HepG2 (cell line): ENCODE measurements around the gene ARMC2. TPM values are rescaled to one million over a fixed set of nuclear protein-coding genes. Genes with fewer than 3 reads are reported as not detected.
A peak's percentile ranks its signal among the peaks of the same experiment; 100 is the strongest.

Experiments used
- ATF7-NPFF ChIP-seq: sonication (generic); formaldehyde crosslinking; IDR thresholded peaks from 2 replicates; pipeline ENCODE4 v1.8.1; 2023; ENCODE audit warnings: mild to moderate bottlenecking, low read depth, missing genetic modification reagents, moderate library complexity
- HMGA1 ChIP-seq: sonication (generic); formaldehyde crosslinking; conservative IDR thresholded peaks from 2 replicates; pipeline ENCODE4 v1.4.0; 2020; ENCODE audit warnings: missing genetic modification reagents
- HOXA7 ChIP-seq: sonication (generic); formaldehyde crosslinking; IDR thresholded peaks from 2 replicates; pipeline ENCODE4 v1.8.1; 2022; ENCODE audit warnings: mild to moderate bottlenecking, missing genetic modification reagents, moderate library complexity
- LRRFIP1 ChIP-seq: sonication (generic); formaldehyde crosslinking; conservative IDR thresholded peaks from 2 replicates; pipeline ENCODE4 v1.4.0; 2020; ENCODE audit warnings: missing genetic modification reagents
- MAFK ChIP-seq, 2 experiments: IDR thresholded peaks in 1 of 2; conservative IDR thresholded peaks in 1 of 2; 2 replicates each; pipeline ENCODE4 v1.6.1; 2011; ENCODE audit warnings: improper control_type of control experiment in 2 of 2, low read length in 2 of 2
- RFX3 ChIP-seq: IDR thresholded peaks from 2 replicates; pipeline ENCODE4 v1.6.1; 2016; ENCODE audit warnings: missing biosample characterization, missing genetic modification reagents
- SIN3A ChIP-seq: IDR thresholded peaks from 2 replicates; pipeline ENCODE4 v1.6.1; 2011; ENCODE audit warnings: low read depth, mild to moderate bottlenecking, control low read depth, low read length, borderline replicate concordance
- SNAI1 ChIP-seq: sonication (generic); formaldehyde crosslinking; IDR thresholded peaks from 2 replicates; pipeline ENCODE4 v1.5.0; 2020; ENCODE audit warnings: mild to moderate bottlenecking, missing genetic modification reagents, borderline replicate concordance
- SRF ChIP-seq: IDR thresholded peaks from 2 replicates; pipeline ENCODE4 v1.6.1; 2011; ENCODE audit warnings: mild to moderate bottlenecking, low read depth, low read length, moderate library complexity
- SUZ12 ChIP-seq: fragments of 150-350 bp; IDR thresholded peaks from 2 replicates; pipeline ENCODE4 v1.6.1; 2014; ENCODE audit warnings: low read depth, low read length
- UBTF ChIP-seq: sonication (generic); formaldehyde crosslinking; IDR thresholded peaks from 2 replicates; pipeline ENCODE4 v1.4.0; 2020; ENCODE audit warnings: mild to moderate bottlenecking, missing genetic modification reagents
- ZBTB4 ChIP-seq: sonication (generic); formaldehyde crosslinking; IDR thresholded peaks from 2 replicates; pipeline ENCODE4 v1.4.0; 2020; ENCODE audit warnings: missing genetic modification reagents, mild to moderate bottlenecking, borderline replicate concordance
- ZBTB7A ChIP-seq: sonication (generic); formaldehyde crosslinking; IDR thresholded peaks from 2 replicates; pipeline ENCODE4 v1.8.0; 2022; ENCODE audit warnings: mild to moderate bottlenecking, missing genetic modification reagents
- ZFP36L1 ChIP-seq: sonication (generic); formaldehyde crosslinking; IDR thresholded peaks from 2 replicates; pipeline ENCODE4 v1.8.0; 2022; ENCODE audit warnings: mild to moderate bottlenecking, missing genetic modification reagents, moderate library complexity
- ZKSCAN8 ChIP-seq: IDR thresholded peaks from 2 replicates; pipeline ENCODE4 v1.6.1; 2016; ENCODE audit warnings: borderline replicate concordance, missing genetic modification reagents, missing compliant biosample characterization
- ZNF333 ChIP-seq: sonication (generic); formaldehyde crosslinking; IDR thresholded peaks from 2 replicates; pipeline ENCODE4 v1.4.0; 2020; ENCODE audit warnings: mild to moderate bottlenecking, missing genetic modification reagents, borderline replicate concordance
- ZNF614 ChIP-seq: IDR thresholded peaks from 2 replicates; pipeline ENCODE4 v1.6.1; 2018; ENCODE audit warnings: missing biosample characterization, missing genetic modification reagents, inconsistent platforms, borderline replicate concordance
- ZNF841 ChIP-seq: sonication (generic); formaldehyde crosslinking; IDR thresholded peaks from 2 replicates; pipeline ENCODE4 v1.8.1; 2023; ENCODE audit warnings: missing genetic modification reagents, borderline replicate concordance
- polyA plus RNA-seq, 8 experiments: library from polyadenylated mRNA; depleted of rRNA in 3 of 8; stranded (reverse) in 7 of 8; unstranded in 1 of 8; fragments of >200 nt; fragmentation: Illumina TruSeq in 4 of 8; extraction: Trizol in 4 of 8; gene quantifications; 2 replicates each; pipeline versions ENCODE4 v1.2.1 to v1.2.3, GENCODE V29; 2011 to 2016; ENCODE audit warnings: low read depth in 4 of 8, missing spikeins in 1 of 8, mixed read lengths in 1 of 8; ENCODE audit not compliant: insufficient read depth in 1 of 8
- total RNA-seq, 5 experiments: library from RNA; depleted of rRNA; stranded (reverse); fragments of >200 nt; fragmentation: Illumina TruSeq; extraction: Trizol; gene quantifications; 2 replicates each; pipeline ENCODE4 v1.2.3, GENCODE V29; 2016; ENCODE audit warnings: low read depth in 1 of 5

Gene ARMC2
- total and polyA plus RNA-seq, 2 of the 13 experiments (the other 11 are each of a cell fraction or from before 2014, with no cell fraction given) = 1.4 to 3.2 TPM

GRCh38 chr6:108848116-108848868 lies at the start of gene ARMC2 (continued):
- no peak for TF ChIP-seq LRRFIP1 (CRISPR knock-in tag)
- 0 out of 2 replicates have a peak, but pooled peaks have one; percentile 26 for TF ChIP-seq ZKSCAN8
- no peak for TF ChIP-seq HMGA1 (CRISPR knock-in tag)
- no peak for TF ChIP-seq ZBTB7A (CRISPR knock-in tag)
- TF ChIP-seq ZFP36L1 (CRISPR knock-in tag) = 0 out of 2 replicates have a peak, but pooled peaks have one; percentile 21
- no peak for TF ChIP-seq MAFK (conservative IDR thresholded peaks at IDR 0.05 in 1 of 2, IDR thresholded peaks at IDR 0.05 in 1 of 2; ENCODE audit: low read length in 2 of 2)
- TF ChIP-seq ZNF841 = no peak
- no peak for TF ChIP-seq ZNF333 (CRISPR knock-in tag)
- TF ChIP-seq SNAI1 (CRISPR knock-in tag) = no peak
- TF ChIP-seq SRF = no peak
- TF ChIP-seq UBTF (CRISPR knock-in tag) = peak; percentile 54
- TF ChIP-seq ZNF614 (CRISPR knock-in tag) = no peak
- TF ChIP-seq ATF7-NPFF = peak; percentile 88
- TF ChIP-seq RFX3 (CRISPR knock-in tag) = peak; percentile 88
- TF ChIP-seq HOXA7 (CRISPR knock-in tag) = no peak
- no peak for TF ChIP-seq SIN3A
- TF ChIP-seq ZBTB4 (CRISPR knock-in tag) = no peak
- TF ChIP-seq SUZ12 = no peak
